ENCODE data around the gene NRG3.
A peak's percentile ranks its signal among the peaks of the same experiment; 100 is the strongest.
"Not testable (repeated sequence)": the region's sequence is repeated elsewhere in the genome, so short reads cannot be mapped to it uniquely, and the experiment has no call there.

The NRG3 gene

DNA sequence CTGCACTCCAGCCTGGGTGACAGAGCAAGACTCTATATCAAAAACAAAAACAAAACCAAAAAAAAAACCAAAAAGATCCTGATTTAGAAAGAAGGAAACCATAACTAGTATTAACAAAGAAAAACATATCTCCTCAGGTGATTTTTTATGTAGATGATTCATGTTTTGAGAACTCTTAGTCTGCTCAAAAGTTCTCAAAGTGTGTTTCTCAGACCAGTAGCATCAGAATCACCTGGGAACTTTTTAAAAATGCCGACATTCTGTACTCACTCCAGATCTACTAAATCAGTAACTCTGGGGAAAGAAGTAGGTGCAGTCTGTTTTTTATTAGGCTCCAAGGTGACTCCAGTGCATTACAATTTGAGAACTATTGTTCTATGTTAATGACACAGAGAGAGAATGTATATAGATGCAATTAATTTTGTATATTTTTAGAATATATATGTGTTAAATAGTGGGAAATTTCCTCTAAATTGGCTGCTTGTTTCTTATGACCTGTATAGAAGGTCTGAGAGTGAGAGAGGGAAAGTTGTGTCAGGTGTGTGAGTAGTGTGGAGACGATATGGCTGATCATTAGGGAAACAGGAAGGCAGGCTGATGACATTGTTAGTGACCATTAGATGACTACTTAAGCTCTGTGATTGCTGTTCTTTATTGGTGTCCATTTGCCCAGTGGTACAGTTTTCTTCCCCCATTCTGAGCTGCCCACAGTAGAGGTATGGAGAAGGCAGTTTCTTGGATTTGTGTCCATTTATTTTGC is 1075.0 kb downstream of the NRG3 start:
- DNase-seq = no peak

DNA sequence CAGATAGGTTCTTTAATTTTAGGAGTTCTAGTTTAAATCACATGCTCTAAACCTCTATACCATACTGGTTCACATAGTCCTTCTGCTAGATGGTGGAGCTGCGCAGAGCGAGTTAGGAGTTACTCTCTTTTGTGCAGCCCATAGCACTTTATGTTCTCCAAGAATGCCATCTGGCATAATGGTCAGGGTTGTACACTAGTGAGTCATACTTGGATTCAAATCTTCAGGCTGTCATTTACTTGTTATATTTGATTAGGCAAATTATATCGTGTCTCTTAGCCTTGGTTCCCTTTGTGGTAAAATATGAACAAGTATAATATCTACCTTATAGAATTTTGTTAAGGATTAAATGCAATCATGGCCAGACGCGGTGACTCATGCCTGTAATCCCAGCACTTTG is 1078.3 kb downstream of the NRG3 start:
- DNase-seq = no peak

GRCh38 chr10:82953909-82954308 is 1078.9 kb downstream of the NRG3 start:
- DNase-seq = no peak

- DNase-seq = not testable (repeated sequence)
Measured at GRCh38 chr10:82960421-82961060, 1085.5 kb downstream of the NRG3 start.

DNA sequence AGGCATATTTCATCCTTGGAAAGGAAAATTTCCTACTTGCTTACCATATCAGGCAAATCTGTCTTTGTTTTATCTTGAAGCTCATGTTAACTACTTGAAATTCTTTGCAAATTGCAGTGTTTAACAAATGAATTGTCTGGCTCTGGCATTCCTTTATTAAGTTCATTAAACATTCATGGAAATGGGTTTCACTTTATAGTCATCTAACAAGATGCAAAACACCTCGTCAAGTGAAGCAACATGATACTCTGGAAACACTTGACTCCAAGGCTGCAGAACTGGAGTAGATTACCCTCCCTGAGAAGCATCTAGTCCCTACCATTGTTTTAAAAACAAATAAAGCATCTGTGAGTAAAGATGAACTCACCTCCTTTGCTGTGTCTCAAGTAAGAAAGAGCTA is 1086.9 kb downstream of the NRG3 start:
- no peak for DNase-seq

- DNase-seq = no peak
Measured at GRCh38 chr10:82966130-82966529, 1091.1 kb downstream of the NRG3 start.

- DNase-seq = no peak
Measured at GRCh38 chr10:82968533-82968932, 1093.5 kb downstream of the NRG3 start.

GRCh38 chr10:82969405-82969804 is 1094.4 kb downstream of the NRG3 start:
- no peak for DNase-seq

GRCh38 chr10:82980321-82980720 is 1105.3 kb downstream of the NRG3 start:
- DNase-seq = no peak

DNA sequence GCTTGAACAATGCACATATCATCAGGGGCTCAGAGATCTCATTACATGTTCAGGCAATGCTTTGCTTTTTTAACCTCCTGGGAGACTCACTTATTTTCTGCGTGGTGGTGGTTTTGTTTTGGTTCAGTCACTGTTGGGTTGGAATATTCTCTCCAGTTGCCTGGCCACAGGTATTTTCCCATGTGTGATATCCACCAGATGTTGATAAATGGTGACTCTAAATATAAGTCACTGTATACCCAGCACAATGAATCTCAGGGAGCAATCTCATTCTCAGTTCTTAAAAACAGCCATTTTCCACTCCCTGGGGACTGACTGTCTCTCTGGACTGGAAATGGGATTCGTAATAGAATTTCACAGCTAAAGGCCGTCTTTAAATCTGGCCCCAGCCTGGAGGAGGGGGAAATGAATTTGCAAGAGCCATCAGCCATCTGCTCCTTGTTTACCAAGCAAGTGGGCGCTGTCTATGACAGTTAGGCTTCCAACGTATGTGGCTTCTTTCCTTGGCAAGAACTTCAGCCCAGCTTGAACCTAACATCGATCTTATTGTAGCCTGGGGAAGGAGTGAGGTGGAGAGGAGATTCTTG is 1106.2 kb downstream of the NRG3 start:
- peak; percentile 64 for DNase-seq

DNA sequence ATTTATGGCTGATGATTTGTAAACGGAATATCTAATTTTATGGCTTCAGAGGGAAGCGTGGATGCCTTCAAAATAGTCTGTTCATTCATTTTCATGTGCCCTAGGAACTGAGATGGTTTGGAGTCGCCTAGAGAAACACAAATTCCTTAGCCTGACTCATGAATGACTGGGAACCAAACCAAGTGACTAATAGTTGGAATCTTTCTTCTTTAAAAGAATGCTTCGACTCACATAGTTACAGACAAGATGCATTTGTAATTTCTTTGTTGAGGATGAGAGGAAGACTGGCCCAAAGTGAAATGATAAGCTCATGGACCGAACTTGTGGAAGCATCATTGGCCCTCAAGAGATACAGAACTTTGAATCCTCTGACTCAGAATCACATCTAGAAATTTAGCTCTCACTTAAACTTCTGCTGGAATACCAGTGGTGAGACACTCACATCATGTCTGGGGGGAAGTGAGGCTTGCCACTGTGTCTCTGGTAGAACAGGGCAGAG is 1107.2 kb downstream of the NRG3 start:
- no peak for DNase-seq

DNA sequence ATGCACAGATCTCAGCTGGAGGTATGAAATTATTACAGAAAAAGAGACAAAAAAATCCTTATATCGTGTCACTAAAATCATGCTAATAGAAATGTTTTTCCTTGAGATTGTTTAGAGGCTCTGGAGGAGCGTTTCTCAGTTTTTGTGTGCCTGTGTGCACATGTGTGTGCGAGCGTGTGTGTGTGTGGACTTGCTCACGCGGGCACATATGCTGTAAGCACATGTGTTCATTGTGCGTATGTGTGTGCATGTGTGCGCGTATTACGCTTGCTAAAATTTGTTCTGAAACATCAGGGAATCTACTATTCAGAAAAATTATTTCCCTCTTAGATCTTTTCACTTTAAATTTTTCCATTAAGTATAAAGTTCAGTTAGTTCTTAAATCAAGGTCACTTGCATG is 1111.2 kb downstream of the NRG3 start:
- no peak for DNase-seq

DNA sequence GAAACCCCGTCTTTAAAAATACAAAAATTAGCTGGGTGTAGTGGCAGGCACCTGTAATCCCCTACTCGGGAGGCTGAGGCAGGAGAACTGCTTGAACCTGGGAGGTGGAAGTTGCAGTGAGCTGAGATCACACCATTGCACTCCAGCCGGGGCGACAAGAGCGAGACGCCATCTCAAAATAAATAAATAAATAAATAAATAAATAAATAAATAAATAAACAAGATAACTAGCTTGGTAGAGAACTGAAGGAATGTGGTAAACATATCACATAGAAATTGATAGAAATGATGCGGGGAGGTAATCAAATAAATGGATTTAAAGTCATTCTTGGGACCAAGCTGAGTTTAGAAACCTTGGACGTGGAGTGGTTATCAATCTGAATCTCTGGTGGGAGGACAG is 1131.5 kb downstream of the NRG3 start:
- not testable (repeated sequence) for DNase-seq

DNA sequence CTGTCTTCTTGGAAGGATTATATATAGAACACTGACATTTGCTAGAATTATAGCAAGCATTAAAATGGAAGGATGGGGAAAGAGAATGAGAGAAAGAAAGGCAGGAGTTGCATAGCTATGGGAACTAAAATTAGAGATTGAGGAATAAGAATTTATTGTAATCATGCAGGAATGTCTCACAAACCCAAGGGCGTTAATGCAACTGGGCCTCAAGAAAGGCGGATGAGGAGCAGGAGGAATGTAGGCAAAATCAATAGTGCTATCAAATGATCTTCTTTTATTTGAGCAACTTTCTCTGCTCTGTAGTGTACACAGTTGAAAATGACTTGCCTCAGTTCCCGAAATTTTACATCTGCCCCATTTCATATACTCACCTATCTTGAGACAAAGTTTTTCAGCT is 1132.5 kb downstream of the NRG3 start:
- DNase-seq = no peak

- no peak for DNase-seq
Measured at GRCh38 chr10:83012866-83013265, 1137.9 kb downstream of the NRG3 start.

GRCh38 chr10:83017076-83017867 is 1142.3 kb downstream of the NRG3 start:
- DNase-seq = no peak

DNA sequence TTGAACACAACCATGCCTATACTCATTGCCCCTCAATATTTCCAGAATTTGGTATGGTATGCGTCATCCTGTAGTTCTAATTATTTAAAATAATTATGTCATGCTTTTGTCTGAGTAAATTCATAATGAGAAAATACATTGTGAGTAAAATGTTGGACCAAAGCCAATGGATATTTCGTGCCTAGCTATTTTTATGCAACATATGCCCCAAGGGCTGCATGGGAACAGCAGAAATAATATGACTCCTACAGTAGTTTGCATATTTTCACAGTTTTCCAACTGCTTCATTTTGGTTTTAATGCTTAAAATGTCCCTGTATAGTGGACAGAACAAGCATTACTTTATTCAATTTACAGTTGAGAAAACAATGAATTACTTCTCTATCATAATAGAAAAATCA is 1148.7 kb downstream of the NRG3 start:
- no peak for DNase-seq

All from DMS 273 treated with DMSO at 0.1 percent for 48 hours (cell line).